ENCODE results near the gene SLC4A1. TPM values are rescaled to one million over a fixed set of nuclear protein-coding genes. Genes with fewer than 3 reads are reported as not detected.

The SLC4A1 gene
- 10 to 100 TPM in 7 of 10 donors, 1 to 10 TPM in 3; 6.0 to 34.0 (median 13.2) TPM for polyA plus RNA-seq (ENCODE audit: insufficient read length in 10 of 10)
- long read RNA-seq, donor 1, full-length matches to known transcripts, result 1 of 1 reads
- long read RNA-seq, donor 1, partial matches to known transcripts, result 0 of 1 reads
- long read RNA-seq, donor 1, other reads (novel, unspliced or antisense), result 0 of 1 reads
- long read RNA-seq, donor 2, result 0 reads
- long read RNA-seq, donor 3, result 0 reads
- long read RNA-seq, donor 4, result 0 reads
- long read RNA-seq, donor 5, full-length matches to known transcripts, result 1 of 1 reads
- long read RNA-seq, donor 5, partial matches to known transcripts, result 0 of 1 reads
- long read RNA-seq, donor 5, other reads (novel, unspliced or antisense), result 0 of 1 reads
- long read RNA-seq, donor 6, result 0 reads
- long read RNA-seq, donor 7, result 0 reads
- long read RNA-seq, donor 8, result 0 reads
- long read RNA-seq, donor 9, result 0 reads

DNA sequence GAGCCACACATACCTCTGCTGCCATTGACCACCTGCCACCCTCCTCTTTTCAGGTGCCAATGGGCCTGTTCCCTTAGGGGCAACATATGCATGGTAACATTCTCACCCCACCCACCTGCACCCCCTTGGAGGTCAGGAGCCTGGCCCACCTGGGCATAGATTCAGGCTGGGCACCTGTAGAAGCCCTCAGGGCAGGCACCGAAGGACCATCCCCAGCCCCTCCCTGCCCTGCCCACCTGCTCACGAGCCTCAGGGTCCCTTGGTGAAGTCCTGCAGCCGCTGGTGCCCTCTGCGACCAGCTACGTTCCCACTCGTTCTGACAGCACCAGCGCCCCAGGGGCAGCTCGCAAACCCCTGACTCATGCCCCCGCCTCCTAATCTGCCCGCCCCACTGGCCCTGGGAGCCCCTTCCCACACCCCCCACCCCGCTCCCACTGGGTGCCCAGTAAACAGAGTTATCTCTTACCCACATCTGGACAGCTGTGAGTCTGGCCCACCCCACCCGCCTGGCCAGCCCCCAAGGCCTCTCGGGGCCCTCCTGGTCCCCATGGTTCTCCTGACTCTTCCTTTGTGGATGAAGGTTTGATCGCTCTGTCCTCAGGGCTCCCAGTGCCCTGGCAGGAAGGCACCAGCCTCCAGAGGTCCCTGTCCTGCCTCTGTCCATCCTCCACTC lies at the start of gene SLC4A1:
Gene SLC4A1, minus strand, starts transcription at position 318 of the 673 bp plus-strand sequence. CDS start 5,269 bp downstream, outside the sequence.
- no peak for DNase-seq

GRCh38 chr17:44317545-44317944 lies 49.6 kb upstream of the SLC4A1 start:
- DNase-seq, result no peak

DNA sequence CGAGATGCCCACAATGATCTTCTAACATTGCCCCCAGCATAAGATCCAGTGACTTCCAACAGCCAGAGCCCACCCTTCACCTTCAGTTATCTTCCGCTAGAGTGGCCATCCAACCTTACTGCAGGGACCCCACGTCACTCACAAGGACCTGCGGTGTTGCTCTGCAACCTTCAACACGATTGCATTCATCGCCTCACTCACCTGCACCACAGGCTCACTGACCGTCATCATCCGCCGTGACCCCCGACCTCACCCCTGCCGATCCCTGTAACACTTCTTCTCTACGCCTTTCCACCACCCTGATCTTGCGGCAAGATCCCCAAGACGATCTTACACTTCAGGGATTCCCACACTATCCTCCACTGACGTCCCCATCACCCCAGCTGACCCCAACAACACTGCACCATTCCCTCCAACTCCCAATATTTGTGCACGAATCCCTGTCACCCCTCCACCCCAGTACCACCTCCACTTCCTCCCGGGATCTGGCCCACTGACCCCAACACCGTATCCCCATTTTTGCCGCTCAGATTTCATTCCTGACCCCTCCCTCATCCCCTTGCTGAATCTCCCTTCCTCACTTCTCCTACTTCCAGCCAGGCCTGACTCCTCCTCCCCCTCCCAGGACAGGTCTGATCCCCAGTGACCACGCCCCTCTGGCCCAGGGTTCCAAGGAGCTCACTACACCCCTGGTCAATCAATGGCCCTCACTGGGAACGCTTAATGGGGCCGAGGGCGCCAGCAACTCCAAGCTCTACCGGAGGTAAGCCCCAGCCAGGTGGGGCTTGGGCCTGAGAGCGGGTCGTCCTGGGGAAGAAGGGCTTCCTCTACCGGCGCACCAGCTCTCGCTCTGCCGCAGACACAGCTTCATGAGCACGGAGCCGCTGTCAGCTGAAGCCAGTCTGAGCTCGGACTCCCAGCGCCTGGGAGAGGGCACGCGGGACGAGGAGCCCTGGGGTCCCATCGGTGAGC lies 48.1 kb upstream of the SLC4A1 start:
- no peak for DNase-seq

DNA sequence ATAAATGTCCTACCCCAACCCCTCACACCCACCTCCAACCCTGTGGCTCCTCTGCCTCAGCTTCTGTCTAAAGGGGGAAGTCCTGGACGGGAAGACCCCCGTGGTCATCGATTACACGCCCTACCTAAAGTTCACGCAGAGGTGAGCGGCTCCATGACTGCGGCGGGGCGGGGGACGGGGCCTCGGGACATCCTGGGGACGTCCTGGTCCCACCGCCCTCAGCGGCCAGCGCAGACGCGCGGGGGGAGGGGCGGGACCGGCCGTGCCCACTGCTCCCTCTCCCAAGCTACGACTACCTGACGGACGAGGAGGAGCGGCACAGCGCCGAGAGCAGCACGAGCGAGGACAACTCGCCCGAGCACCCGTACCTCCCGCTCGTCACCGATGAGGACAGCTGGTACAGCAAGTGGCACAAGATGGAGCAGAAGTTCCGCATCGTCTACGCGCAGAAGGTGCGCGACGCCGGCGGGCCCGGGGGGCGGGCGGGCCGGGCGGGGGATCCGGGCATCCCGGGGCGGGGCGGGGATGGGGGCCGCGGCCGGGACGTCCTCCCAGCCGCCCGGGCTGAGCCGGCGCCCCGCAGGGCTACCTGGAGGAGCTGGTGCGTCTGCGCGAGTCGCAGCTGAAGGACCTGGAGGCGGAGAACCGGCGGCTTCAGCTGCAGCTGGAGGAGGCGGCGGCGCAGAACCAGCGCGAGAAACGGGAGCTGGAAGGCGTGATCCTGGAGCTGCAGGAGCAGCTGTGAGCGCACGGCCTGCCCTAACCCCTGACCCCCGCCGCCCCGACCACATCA lies 47.1 kb upstream of the SLC4A1 start:
- no peak for DNase-seq

GRCh38 chr17:44314524-44314868 lies 46.6 kb upstream of the SLC4A1 start:
- no peak for DNase-seq

DNA sequence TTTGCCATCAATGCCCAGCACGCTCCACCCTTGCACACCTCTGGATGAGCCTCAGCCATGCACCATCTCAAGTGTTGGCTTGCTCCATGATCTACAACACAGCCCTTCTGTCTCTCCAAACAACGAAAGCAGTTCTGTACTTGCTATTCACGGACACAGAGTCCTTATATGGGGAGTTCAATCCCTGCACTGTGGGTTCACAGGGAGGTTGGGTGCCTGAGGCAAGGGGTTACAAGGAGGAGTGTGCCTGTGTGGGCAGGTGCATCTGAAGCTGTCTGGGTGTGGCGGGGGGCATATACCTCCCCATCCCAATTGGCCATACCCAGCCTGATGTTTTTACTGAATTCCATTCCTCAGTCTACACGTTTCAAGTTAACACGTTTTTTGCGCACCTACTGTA lies 46.1 kb upstream of the SLC4A1 start:
- no peak for DNase-seq

- no peak for DNase-seq
Measured at GRCh38 chr17:44312396-44313104, 44.6 kb upstream of the SLC4A1 start.

DNA sequence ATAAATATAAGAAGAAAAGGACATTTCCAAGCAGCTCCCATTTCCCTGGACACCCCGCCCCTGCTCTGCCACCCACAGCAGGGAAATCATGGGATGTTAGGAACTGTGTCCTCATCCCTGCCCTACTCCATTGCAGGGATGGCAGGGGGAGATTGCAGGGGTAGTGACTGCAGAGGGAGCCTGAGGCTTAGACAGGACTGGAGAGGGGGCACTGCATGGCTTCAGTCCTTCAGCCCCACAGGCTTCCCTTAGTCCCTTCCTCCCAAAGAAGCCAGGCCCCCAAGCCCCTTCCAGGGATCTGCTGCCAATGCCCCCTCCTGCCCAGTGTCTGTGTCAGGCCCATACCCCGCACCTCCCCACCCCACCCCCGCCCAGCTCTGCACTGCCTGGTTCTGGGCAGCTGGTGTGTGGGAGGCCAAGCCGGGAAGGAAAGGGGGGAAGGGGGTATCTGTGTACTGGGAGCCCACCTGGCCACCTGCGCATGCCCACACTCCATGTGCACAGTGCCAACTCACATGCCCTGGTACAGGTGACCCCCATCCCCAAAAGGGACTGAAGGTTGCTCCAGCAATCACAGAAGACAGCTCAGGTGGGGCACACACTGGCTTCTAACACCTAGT lies 43.7 kb upstream of the SLC4A1 start:
- DNase-seq, result no peak

GRCh38 chr17:44310609-44311376 lies 42.9 kb upstream of the SLC4A1 start:
- DNase-seq, result no peak

DNA sequence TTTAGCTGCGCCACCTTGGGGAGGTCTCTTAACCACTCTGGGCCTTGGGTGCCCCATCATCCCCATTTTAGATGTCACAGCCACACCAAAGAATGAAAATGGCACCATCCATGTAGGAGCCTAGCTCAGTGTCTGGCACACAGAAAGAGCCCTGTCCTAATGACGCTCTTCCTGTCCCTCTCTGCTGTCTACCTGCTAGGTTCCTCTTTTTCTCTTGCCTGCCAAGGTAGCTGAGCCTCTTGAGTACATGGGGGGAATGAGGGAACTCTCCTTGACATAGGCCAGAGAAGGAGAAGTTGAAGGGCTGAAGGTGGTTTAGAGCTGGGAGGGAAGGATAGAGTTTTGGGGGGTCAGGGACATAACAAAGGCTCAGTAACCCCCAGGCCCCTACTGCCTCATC lies 42.3 kb upstream of the SLC4A1 start:
- DNase-seq, result no peak

- no peak for DNase-seq
Measured at GRCh38 chr17:44309472-44309871, 41.5 kb upstream of the SLC4A1 start.

- DNase-seq, result no peak
Measured at GRCh38 chr17:44308865-44309264, 40.9 kb upstream of the SLC4A1 start.

GRCh38 chr17:44308320-44308818 lies 40.4 kb upstream of the SLC4A1 start, which contains the start of gene RUNDC3A:
RUNDC3A (plus strand) TSS chr17:44308601; CDS start chr17:44308833, 232 bp downstream.
- peak; percentile 79 to 96 (median 92) for DNase-seq

- DNase-seq, result no peak
Measured at GRCh38 chr17:44307387-44308186, 39.7 kb upstream of the SLC4A1 start.

GRCh38 chr17:44304651-44305050 lies 36.7 kb upstream of the SLC4A1 start:
- no peak for DNase-seq

- DNase-seq, result no peak
Measured at GRCh38 chr17:44297975-44298374, 30.0 kb upstream of the SLC4A1 start.

- no peak for DNase-seq
Measured at GRCh38 chr17:44293509-44294226, 25.7 kb upstream of the SLC4A1 start.
